Stimulated activated CD4-positive, alpha-beta T cell treated with anti-CD3 and anti-CD28 coated beads, Interleukin-4, amount 100 ng/mL, for 4 hours (primary cell): Measurements from ENCODE around the gene MEI1.
A peak's percentile ranks its signal among the peaks of the same experiment; 100 is the strongest.
"Not testable (repeated sequence)": the region's sequence is repeated elsewhere in the genome, so short reads cannot be mapped to it uniquely, and the experiment has no call there.

Experiments used
- DNase-seq, 2 experiments: peaks; one replicate each; pipeline ENCODE4 v3.0.0-alpha.2; 2020

MEI1 gene

GRCh38 chr22:41683616-41684015 lies 15.7 kb upstream of the MEI1 start:
- DNase-seq: no peak

- no peak for DNase-seq
These were observed 15.1 kb upstream of the MEI1 start for GRCh38 chr22:41684194-41684593.

- DNase-seq: not testable (repeated sequence)
These were observed 12.4 kb upstream of the MEI1 start for GRCh38 chr22:41686890-41687289.

GRCh38 chr22:41687901-41688364 lies 11.4 kb upstream of the MEI1 start:
- DNase-seq: no peak

- peak; percentile 88 to 90 for DNase-seq
These were observed 10.7 kb upstream of the MEI1 start, which contains the start of gene SNU13 for GRCh38 chr22:41688365-41689211. SNU13 (minus strand) TSS chr22:41688867; CDS start chr22:41688796, 71 bp downstream.

GRCh38 chr22:41690476-41690875 lies 8.8 kb upstream of the MEI1 start:
- DNase-seq: no peak

- no peak for DNase-seq
These were observed 4.1 kb upstream of the MEI1 start for GRCh38 chr22:41695211-41695610.

- DNase-seq: peak in 1 of 2 experiments; percentile 6
These were observed 2.6 kb upstream of the MEI1 start for GRCh38 chr22:41696703-41697102.

- DNase-seq: peak; percentile 84 to 97
These were observed 2.1 kb upstream of the MEI1 start for GRCh38 chr22:41697126-41697775.

- no peak for DNase-seq
These were observed 733 bp downstream of the MEI1 start for GRCh38 chr22:41700108-41700364.

GRCh38 chr22:41702763-41703162 lies 3.5 kb downstream of the MEI1 start:
- no peak for DNase-seq

- no peak for DNase-seq
These were observed 10.0 kb downstream of the MEI1 start for GRCh38 chr22:41709341-41709740.

- no peak for DNase-seq
These were observed 13.7 kb downstream of the MEI1 start for GRCh38 chr22:41713004-41713403.

- no peak for DNase-seq
These were observed 23.2 kb downstream of the MEI1 start for GRCh38 chr22:41722496-41722895.

- no peak for DNase-seq
These were observed 26.3 kb downstream of the MEI1 start for GRCh38 chr22:41725510-41726110.

GRCh38 chr22:41731609-41732008 lies 32.3 kb downstream of the MEI1 start:
- DNase-seq: no peak

- no peak for DNase-seq
These were observed 32.9 kb downstream of the MEI1 start for GRCh38 chr22:41732096-41732772.

GRCh38 chr22:41733241-41733640 lies 33.9 kb downstream of the MEI1 start:
- DNase-seq: not testable (repeated sequence)

- DNase-seq: no peak
These were observed 40.3 kb downstream of the MEI1 start for GRCh38 chr22:41739576-41739975.

GRCh38 chr22:41742918-41743317 lies 43.6 kb downstream of the MEI1 start:
- DNase-seq: no peak

GRCh38 chr22:41745968-41746367 lies 46.7 kb downstream of the MEI1 start:
- no peak for DNase-seq

- DNase-seq: peak; percentile 37 to 43
These were observed 47.5 kb downstream of the MEI1 start for GRCh38 chr22:41746567-41747400.
